D341Med (cell line): ENCODE measurements around the gene TPST2.

Source experiments
- DNase-seq: peaks from one replicate; pipeline ENCODE4 v3.0.0; 2012; ENCODE audit warnings: low spot score

Gene TPST2

DNA sequence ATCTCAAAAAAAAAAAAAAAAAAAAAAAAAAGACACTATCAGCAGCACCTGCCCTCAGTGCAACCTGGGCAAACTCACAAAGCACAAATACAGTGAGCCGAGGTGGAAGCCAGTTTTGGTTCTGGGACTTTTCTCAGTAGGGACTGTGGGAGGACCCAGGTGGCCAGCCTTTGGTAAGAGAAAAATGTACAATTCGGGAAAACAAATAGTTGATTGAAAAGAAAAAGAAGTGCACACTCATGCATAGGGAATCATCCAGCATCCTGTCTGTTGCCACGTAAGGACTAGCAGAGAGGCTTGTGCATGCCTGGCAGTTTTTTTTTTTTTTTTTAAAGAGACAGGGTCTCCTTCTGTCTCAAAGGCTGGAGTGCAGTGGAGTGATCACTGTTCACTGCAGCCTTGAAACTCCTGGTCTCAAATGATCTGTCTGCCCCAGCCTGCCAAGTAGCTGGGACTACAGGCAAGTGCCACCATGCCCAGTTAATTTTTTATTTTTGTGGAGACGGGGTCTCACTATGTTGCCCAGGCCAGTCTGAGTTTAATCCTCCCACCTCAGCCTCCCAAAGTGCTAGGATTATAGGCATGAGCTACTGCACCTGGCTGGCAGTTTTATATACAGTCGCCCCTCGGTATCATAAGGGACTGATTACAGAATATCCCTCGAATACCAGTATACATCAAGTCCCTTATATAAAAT lies 36.7 kb downstream of the TPST2 start:
- DNase-seq: no peak

DNA sequence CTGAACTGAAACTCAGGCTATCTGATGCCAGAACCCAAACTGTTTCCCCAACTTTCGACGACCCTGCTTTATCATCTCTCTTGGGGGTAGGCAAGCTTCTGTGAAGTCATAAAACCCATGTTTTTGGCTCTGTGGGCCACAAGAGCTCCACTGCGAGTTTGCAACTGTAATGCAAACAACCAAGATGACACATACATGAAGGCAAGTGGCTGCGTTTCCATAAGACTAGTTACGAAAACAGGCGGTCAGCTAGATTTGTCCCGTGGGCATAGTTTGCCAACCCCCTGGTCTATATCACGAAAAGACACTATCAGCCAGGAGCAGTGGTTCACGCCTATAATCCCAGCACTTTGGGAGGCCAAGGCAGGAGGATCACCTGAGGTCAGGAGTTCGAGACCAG lies 37.5 kb downstream of the TPST2 start:
- DNase-seq: no peak

DNA sequence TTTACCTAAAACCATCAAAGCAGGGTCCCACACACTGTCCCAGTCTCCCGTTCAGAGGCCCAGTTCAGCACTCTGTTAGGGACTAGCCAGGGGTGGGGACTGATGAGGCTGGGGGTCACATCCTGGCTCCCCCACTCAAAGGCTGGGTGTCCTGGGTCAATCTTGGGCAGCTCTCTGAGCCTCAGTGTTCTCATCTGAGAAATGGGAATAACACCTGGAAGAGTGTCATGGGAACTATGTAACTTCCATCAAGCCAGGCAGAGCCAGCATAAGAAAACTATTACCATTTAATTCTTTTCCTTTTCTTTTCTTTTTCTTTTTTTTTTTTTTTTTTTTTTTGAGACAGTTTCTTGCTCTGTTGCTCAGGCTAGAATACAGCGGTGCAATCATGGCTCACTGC lies 38.4 kb downstream of the TPST2 start:
- DNase-seq: no peak

DNA sequence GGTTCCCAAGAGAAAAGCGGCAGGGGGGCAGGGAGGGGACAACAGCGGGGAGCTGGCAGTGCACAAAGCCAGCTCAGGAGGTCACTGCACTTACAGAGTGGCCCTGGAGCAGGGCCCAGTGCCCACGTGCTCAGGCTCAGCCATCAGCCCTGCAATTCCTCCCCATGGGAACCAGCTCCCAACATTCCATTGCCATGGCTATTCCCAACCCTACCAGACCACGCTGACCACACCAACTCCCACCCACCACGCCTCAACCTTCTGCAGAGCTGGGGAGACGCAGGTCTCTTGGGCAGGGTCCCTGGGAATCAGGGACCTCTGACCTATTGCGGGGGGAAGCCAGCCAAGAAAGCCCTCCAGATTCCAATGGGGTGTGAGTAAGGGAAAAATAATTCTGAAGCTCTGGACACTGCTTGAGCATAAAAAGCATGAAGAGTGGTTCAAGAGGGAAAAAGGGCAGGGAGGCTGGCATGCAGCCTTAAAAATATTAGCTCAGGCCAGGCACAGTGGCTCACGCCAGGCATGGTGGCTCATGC lies 39.4 kb downstream of the TPST2 start:
- no peak for DNase-seq

DNA sequence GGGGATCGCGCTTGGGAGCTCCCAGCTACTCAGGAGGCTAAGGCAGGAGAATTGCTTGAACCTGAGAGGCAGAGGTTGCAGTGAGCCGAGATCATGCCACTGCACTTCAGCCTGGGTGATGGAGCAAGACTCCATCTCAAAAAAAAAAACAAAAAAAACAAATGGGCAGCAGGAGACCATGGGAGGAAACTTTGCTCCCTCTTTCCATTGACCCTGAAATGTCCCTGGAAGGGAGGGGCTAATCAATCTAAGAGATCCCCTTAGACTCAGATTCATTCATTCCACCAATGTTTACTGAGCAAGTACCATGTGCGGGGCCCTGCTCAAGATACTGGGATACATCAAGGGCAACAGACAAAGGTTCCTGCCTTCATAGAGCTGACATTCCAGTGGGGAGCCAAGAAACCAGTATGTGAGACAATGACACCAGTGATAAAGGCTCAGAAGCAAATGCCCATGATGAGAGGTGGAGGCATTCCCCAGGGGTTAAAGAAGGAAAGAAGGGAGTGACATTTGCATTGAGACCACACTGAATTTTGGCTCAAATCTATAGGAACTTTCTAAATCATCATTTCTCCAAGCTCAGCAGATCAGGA lies 39.9 kb downstream of the TPST2 start:
- DNase-seq: no peak

DNA sequence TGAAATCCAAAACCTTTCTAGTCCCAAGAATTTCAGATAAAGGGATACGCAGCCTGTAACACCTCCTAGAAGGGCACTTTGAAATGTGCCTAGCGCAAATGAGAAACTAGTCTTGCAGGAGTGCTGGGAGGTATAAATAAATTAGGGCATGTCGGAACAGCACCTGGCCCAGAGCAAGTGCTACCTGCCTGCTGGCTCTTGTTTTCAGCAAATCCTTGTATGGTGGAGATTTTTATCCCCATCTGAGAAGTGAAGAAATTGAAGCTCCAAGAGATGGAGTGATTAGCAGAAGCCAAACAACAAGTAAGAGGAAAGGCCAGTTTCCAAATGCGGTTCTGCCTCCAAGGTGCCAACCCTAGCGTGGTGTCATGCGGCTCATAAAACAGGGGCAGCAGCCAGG lies 40.9 kb downstream of the TPST2 start:
- no peak for DNase-seq

DNA sequence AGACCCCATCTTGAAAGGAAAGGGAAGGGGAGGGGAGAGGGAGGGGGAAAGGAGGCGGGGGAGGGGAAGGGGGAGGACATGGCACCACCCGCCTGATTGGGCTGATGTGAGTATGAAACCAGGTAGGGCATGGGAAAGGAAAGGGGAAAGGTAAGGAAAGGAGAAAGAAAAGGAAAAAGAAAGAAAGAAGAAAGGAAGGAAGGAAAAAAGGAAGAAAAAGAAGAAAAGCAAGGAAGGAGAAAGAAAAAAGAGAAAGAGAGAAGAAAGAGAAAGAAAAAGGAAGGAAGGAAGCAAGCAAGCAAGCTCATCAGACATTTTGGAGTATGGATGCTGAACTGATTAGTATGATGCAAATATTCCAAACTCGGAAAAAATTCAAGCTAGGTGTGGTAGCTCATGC lies 41.6 kb downstream of the TPST2 start:
- DNase-seq: no peak

DNA sequence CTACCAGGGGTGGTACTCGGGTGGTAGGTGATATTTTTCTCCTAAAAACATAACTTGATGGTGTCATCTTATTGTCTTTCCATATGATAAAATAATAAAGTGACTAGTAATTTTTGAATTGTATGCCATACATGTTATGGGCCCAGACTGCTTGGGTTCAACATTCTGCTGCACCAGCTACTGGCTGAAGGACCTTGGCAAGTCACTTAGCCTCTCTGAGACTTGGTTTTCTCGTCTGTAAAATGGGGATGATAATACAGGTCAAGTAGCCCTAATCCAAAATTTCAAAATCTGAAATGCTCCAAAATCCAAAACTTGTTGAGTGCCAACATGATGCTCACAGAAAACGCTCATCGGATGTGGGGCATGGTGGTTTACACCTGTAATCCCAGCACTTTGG lies 42.1 kb downstream of the TPST2 start:
- DNase-seq: no peak

DNA sequence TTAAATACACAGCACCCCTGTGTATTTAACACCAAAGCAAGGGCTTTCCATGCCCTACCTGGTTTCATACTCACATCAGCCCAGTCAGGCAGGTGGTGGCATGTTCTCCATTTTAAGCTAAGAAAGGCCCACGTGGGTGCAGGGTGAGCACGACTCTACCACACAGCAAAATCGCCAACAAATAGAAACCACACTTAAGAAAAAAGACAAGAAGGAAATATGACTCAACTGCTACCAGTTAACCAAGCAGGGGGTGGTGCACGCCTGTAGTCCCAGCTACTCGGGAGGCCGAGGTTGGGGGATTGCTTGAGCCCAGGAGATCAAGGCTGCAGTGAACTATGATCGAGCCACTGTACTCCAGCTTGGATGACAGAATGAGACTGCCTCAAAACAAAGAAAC lies 42.5 kb downstream of the TPST2 start:
- no peak for DNase-seq

DNA sequence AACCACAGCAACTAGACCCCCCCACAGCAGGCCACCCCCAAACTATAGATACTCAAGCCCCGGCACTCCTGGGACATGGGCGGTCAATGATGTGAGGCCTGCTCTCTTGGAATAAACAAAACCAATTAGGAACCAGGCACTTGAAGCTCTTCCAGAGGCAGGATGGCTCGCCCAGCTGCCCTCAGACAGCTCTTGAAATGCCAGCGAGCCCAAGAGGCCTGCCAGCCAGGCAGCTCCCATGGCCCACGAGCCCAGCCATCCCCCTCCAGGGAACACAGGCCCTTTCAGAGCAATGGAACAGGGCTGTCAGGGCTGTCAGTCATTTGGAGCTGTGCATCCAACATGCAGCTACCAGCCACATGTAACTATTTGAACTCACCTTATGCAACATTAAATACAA lies 43.6 kb downstream of the TPST2 start:
- DNase-seq: no peak

DNA sequence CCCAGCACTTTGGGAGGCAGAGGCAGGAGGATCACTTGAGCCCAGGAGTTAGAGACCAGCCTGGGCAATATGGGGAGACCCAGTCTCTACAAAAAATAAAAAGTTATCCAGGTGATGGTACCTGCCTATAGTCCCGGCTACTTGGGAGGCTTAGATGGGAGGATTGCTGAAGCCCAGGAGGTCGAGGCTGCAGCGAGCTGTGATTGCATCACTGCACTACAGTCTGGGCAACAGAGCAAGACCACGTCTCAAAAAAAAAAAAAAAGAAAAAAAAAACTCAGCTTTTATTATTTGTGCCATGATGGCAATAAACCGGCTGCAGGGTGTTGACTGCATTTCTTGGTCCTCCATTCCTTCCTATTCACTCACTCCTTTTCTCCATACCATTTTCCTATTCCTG lies 44.1 kb downstream of the TPST2 start:
- no peak for DNase-seq

DNA sequence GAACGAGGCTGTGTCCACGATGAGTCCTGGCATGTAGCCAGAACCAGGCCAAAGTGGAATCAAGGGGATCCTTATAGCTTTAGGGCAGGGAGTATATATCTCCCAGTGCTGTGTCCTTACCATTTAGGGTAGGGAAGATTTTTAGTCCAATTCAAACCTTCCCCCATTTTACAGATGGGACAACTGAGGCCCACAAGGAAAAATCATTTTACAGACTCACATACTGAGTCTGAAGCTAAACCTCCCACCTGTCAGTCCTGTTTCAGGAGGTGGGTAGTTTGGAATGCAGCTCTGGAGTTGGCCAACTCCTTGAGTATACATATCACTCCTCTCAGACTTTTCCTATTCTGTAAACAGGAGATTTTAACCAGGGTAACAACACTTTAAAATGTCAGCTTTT lies 44.5 kb downstream of the TPST2 start:
- DNase-seq: no peak

DNA sequence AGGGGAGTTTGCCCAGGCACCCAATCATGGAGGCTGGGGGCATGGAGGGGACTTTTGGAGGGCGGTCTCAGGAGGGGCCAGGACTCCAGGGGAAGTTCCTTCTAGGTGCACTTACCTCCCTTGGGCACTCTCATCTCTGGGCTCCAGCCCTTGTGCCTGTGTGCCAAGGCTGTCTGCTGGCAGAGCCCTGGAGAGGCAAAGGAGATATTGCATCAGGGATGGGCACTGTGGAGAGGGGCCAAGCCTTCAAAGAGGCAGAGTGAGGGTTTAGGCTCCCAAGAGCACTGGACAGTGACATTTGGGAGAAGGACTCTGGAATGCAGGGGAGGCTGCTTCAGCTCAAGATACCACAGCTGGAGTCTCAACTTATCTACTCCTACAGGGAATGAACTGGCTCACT lies 45.4 kb downstream of the TPST2 start:
- no peak for DNase-seq

DNA sequence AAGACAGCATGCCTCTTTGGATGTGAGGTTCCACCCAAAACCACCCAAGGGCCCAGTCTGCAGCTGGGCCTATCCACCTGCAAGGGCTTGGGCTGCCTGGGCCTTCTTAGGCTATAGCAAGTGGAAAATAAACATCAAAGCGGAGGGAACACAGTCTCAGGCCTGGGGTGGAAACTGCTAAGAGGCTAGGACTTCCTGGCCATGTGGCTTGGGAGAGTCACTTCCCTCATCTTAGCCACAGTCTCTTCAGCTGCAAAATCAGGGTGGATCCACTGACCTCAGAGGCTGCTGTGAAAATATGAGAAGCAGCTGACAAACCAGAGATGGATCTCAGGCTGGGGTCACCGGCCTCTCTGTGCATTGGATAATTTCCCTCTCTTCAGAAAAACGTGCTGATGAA lies 47.1 kb downstream of the TPST2 start:
- DNase-seq: no peak

DNA sequence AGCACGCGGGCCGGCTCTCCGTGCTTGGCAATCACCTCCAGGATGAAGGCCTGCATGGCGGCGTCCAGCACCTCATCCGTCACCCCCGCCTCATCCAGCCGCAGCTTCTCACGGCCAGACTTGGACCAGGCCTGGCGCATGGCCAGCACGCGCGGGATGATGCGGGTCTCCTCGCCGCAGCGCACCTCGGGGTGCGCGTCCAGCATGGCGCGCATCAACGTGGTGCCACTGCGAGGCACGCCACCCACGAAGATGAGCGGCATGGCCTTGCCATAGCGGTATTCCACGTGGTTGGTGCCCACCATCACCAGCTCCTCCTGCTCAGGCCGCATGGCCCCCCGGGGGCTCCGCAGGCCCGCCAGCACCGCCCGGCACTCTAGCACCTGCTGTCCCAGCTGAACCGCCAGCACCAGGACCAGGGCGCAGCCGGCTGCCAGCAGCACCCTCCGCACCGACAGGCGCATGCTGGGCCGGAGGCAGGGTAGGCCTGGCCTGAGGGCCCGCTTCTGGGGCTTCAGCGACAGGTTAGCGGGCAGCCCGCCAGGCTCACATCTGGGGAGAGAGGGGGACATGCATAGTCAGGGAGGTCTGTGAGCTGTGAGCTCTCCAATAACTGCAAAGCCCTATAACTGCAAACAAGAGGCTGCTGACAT lies 48.6 kb downstream of the TPST2 start:
- no peak for DNase-seq

DNA sequence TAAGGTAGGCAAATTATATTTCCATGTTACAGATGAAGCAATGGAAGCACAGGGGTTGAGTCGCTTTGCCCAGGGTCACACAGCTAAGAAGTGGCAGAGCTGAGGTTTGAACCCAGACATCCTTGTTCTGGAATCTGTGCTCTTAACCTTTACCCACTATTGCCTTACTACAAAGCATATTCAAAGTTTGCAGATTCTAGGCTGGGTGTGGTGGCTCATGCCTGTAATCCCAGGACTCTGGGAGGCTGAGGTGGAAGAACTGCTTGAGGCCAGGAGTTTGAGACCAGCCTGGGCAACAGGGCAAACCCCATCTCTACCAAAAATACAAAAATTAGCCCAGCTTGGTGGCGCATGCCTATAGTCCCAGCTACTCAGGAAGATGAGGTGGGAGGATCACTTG lies 49.8 kb downstream of the TPST2 start:
- no peak for DNase-seq

DNA sequence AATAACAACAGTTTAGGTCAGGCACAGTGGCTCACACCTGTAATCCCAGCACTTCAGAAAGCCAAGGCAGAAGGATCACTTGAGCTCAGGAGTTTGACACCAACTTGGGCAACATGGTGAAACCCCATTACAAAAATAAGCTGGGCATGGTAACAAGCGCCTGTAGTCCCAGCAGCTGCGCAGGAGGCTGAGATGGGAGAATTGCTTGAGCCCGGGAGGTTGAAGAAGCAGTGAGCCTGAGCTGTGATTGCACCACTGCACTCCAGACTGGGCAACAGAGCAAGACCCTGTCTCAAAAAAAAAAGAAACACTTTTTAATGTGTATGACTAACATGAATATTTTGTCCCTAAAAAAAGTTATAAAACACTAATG lies 53.2 kb downstream of the TPST2 start:
- DNase-seq: no peak

DNA sequence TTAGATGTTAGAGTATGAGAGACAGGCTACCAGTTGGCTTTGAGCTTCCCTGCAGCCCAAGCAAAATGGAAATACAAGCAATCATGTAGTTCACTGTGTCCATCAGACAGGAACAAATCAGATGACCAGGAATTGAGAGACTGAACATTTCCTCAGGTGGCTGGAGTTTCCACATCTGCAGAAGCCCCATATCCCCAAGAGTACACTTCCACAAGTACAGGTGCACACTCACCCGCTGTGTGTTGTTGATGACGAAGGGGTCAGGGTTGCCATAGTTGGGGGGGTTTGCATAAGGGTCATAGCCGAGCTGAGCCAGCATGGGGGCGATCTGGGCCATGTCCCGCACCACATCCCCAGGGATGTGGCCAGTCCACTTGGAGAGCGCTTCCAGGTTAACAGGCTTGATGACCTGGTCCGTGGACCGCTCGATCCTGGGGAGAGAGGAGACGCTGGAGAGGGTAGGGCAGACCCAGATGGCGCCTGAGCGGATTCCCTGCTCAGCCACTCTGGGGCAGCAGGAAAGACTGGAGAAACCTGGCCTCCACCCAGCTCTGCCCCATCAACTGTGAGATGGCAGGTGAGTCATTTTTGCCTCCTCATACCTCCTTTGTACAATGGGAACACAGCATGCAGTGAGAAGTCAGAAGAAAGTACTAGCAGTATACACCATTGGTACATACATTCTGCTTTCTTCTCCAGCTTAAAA lies 53.7 kb downstream of the TPST2 start:
- DNase-seq: no peak

DNA sequence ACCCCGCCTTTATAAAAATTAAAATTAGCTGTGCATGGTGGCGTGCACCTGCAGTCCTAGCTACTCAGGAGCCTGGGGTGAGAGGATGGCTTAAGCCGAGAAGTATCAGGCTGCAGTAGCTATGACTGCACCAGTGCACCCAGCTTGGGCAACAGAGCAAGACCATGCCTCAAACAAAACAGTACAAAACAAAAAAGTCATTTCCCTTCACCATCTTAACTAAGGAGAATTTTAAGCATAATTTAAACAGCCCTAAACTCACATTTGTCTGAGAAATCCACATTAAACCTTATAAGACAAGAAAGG lies 54.4 kb downstream of the TPST2 start:
- no peak for DNase-seq

DNA sequence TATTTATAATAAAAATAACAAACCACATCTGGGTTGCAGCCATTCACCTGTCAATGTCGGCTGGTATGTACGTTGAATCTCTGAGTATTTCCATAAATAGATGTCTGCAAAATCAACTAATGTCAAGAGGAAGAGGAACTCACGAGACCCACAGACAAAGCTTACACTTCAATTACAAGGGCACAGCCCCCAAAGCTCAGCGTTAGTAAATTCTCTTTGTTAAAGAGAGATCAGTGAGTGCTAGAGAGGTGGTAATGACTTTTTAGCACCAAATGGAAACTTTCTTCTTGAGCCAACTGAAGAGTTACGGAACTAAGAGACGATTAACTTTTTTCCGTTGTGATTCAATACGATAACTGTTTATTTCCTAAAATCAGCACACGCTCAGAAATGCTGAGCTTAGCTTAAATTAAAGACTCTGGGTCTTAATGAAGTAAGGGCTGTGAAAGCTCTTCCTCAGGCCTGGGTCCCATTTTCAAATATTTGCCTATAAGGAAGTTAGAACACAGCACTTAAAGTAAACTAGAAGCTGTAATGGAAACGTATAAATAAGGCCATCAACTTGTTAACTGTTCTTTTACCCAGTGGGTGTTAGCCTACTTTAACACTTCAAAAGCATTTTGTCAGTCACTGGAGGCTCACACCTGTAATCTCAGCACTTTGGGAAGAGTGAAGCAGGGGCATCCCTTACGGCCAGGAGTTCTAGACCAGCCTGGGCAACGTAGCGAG lies 54.9 kb downstream of the TPST2 start:
- DNase-seq: no peak

DNA sequence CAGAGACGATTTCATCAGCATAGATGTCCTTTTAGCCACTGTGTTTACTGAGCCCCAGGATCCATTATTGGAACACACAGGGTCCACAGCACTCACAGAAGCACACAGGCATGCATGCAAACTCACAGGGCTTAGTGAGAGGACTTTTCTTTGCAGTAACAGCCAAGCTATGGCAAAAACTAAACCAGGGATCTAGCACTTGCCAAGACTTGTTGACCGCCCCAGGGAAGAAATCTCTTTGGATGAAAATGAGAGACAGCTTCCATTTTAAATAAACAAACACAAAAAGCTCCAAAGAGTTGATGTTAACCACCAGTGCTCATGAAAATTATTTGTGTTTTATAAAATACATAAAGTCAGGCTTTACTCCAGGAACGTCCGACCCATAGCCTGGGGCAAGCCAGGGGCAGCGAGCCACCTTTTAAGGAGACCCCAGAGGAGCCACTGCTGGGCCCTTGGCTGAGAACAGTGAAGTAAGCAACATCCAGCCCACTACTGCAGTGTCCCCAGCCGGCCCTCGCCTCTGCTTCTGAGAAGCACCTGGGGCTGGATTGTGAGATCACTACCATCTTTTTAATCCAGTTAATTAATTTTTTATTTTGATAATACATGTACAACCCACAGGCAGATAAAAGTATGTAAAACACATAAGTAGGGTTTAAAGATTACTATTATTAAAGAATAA lies 55.6 kb downstream of the TPST2 start:
- DNase-seq: no peak

DNA sequence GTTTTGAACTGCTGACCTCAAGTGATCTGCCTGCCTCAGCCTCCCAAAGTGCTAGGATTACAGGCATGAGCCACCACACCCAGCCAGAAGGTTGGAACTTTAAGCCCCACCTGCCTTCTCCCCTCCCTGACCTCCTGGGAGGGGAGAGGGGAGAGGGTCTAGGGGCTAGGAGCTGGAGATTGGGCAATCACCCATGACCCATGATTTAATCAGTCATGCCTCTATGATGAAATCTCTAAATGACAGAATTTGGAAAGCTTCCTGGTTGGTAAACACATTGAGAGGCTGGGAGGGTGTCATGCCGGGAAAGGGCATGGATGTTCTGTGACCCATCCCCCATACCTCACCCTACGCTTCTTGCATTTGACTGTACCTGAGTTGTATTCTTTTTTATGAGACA lies 60.6 kb downstream of the TPST2 start:
- DNase-seq: no peak
